Midbrain (tissue), 1 donor: ENCODE results near the gene MYCL.
A peak's percentile ranks its signal among the peaks of the same experiment; 100 is the strongest.

Experiments
- DNase-seq: peaks from one replicate; lab custom pipeline; 2025; lab: John Stamatoyannopoulos, UW

MYCL gene

DNA sequence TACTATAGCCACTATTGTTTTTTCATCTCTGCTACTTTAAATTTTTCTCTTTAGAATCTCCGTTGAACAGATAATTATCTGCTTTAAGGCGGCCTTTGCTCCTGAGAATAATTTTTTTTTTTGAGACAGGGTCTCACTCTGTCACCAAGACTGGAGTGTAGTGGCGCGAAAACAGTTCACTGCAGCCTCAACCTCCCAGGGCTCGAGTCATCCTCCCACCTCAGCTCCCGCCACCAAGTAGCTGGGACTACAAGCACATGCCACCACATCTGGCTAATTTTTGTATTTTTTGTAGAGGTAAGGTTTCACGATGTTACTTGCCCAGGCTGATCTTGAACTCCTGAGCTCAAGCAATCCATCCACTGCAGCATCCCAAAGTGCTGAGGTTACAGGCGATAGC lies 47.0 kb downstream of the MYCL start:
- DNase-seq: no peak

DNA sequence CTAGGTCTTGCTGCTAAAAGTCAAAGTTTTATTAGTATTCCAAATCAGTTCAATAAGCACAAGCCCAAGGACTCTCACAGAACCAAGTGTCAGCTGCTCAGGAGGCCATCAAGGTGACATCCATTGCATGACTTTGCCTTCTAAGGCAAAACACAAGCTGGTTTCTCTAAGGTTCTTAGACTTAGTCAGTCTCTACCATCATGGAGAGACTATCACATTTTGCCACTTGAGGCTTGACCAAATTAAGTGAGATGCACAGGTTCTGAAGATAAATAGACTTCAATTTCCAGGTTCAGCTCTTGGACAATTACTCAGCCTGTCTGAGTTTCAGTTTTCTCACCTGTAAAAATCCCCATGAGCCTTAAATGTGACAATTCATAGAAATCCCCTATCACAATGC lies 47.4 kb downstream of the MYCL start:
- no peak for DNase-seq

DNA sequence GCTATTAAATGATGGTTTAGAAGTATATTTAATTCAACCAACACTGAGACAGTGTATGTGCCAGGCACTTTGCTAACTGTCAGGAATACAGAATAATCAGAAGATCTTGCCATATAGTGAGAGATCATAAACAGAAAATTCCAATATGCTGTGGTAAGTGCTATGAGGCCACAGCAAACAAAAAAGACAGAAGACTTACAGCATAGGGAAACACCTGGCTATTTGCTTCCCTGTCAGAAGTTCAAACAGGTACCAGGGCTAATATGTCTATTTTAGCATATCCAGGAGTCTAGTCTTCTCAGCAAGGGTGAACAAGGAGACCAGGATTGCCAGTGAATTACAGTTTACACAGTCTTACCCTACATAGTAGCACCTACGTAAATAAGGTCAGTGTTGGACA lies 48.8 kb downstream of the MYCL start:
- DNase-seq: no peak

DNA sequence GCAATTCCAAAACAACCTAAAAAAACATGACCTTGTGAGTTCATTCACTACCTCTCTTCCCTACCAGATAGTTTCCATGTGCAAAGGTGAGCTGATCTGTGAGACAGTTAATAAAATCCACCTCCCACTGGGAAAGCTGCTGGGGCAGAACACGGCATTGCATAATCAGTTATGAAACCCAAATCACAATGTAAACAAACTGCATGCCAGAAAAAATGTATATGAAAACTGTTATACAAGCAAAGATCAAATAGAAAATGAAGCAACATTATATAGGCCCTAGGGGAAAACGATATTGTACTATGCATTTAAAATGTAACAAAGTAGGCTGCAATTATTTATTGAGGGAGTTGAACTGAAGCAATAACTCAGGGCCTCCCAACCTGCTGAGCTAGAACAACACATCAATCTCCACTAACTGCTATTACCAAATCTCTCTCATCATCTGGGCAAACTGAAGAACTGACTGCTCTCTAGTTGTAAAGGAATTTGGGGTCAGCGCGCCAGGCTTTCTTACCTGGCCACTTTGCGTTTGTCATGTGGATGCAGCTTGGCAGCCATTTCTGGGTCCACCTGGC lies 49.4 kb downstream of the MYCL start:
- DNase-seq: no peak

DNA sequence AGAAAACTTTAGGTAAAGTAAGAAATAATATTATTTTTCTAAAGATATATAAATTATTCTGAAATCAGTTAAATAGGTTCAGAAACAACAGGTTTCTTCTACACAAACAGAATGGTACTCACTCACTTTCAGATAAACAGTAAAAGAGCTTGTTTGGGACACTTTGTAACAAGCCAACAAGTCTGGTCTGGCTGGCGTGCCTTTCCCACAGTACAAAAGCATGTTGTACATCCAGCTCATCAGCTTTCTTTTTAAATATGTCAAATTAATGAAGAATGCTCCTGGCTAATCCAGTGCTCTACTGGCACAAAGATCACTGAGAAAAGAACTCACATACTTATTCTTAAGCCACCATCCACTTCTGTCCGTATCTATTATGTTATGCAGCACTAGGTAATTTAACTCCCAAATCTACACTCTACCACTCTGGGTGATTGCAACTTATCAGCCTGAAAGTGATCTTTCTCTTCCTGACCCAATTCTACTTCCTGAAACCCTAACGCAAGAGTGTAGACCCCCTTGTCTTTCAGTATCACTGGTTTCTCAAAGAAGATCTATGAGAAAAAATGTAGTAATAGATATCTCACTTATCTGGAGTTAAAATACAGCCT lies 51.0 kb downstream of the MYCL start:
- no peak for DNase-seq

DNA sequence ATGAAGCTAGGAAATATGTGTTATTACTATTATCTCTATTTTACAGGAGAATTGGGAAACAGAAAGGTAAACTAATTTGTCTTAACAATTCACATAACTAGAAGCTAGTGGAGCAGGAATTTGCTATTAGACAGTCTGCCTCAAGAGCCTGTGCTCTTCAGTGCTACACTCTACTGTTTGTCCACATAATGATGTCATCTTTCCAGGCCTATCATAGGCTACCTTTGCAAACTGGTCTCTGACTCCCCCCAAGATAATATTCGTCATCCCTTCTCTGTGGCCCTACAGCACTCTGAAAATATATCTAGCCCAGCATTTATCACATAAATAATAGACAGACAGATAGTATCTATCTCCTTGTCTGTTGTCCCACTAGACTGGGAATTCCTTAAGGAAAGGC lies 52.5 kb downstream of the MYCL start:
- DNase-seq: no peak

GRCh38 chr1:39847940-39848339 lies 53.8 kb downstream of the MYCL start:
- DNase-seq: no peak

- no peak for DNase-seq
Measured at GRCh38 chr1:39846796-39847195, 54.9 kb downstream of the MYCL start.

GRCh38 chr1:39845569-39846566 lies 55.8 kb downstream of the MYCL start:
- DNase-seq: peak; percentile 69
